GM10266 (cell line): ENCODE data around the gene BPIFB3.

Source experiments
- DNase-seq: peaks from one replicate; pipeline ENCODE4 v3.0.0; 2012; ENCODE audit errors: extremely low spot score
- TF ChIP-seq, protein P1 (sequence below): IDR thresholded peaks from 2 replicates; pipeline ENCODE4 v1.5.1; 2012; ENCODE audit warnings: mild to moderate bottlenecking, low read depth; ENCODE audit not compliant: control insufficient read depth, insufficient read depth; ENCODE audit errors: missing control alignments

BPIFB3 gene

DNA sequence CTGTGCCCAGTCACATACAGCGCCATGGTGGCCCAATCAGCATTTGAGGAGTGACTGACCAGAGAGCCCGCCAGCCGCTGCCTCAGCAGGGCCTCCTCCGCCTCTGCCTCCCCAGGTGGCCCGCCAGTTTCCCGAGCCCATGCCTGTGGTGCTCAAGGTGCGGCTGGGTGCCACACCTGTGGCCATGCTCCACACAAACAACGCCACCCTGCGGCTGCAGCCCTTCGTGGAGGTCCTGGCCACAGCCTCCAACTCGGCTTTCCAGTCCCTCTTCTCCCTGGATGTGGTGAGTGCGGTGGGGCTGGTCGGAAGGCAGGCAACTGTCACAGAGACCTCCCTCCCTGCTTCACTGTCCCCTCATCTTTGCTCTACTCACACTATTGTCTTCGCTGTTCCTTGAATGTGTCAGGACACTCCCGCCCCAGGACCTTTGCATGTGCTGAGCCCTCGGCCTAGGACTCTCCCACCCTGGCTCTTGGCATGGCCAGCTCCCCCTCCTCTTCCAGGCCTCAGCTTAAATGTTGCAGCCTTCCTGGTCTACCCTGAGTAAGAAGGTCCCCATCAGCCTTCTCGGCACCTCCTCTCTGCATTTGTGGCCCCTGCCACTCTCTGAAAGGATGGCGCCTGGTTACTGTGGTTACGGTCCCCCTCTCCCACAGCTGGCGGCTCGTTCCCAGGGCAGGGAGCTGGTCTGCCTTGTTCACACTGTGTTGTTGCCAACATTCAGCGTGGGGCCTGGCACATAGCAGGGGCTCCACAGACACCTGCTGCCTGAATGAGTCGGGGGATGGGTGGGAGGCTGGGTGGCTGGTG lies 34.0 kb upstream of the BPIFB3 start:
- no peak for DNase-seq
- TF ChIP-seq, protein P1, sequence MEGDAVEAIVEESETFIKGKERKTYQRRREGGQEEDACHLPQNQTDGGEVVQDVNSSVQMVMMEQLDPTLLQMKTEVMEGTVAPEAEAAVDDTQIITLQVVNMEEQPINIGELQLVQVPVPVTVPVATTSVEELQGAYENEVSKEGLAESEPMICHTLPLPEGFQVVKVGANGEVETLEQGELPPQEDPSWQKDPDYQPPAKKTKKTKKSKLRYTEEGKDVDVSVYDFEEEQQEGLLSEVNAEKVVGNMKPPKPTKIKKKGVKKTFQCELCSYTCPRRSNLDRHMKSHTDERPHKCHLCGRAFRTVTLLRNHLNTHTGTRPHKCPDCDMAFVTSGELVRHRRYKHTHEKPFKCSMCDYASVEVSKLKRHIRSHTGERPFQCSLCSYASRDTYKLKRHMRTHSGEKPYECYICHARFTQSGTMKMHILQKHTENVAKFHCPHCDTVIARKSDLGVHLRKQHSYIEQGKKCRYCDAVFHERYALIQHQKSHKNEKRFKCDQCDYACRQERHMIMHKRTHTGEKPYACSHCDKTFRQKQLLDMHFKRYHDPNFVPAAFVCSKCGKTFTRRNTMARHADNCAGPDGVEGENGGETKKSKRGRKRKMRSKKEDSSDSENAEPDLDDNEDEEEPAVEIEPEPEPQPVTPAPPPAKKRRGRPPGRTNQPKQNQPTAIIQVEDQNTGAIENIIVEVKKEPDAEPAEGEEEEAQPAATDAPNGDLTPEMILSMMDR: no peak

DNA sequence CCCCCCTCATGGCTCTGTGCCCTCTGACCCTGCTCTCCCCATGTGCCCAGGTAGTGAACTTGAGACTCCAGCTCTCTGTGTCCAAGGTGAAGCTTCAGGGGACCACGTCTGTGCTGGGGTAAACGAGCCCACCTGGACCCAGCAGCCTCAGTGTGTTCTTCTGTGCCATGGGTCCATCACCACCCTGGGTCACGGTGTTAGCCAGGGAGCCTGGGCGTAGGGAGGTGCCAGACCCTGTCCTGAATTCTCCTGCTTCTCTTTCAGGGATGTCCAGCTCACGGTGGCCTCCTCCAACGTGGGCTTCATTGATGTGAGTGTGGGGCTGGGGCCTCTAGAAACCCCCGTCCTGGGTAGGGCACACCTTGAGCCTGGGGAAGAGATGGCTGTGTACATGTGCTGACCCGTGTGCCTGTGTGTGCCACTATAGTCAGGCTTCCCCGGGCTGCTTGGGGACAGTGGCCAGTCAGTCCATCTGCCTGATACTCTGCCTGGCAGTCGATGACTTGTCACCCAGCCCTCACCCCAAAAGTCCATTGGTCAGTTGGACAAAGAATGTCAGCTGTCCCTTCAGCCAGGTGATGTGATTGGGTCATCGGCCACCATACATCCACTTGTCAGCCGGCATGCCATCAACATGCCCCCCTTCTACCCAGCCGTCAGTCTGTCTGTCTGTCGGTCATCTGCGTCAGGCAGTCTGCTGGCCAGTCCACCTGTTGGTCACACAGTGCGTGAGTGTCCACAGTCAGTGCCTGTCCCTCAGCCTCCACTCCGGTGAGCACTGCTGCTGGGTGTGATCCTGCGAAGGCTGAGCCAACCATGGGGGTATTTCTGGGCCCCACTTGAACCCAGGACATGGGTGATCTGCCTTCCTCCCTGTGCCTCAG lies 33.2 kb upstream of the BPIFB3 start:
- TF ChIP-seq, protein P1: no peak
- DNase-seq: no peak

DNA sequence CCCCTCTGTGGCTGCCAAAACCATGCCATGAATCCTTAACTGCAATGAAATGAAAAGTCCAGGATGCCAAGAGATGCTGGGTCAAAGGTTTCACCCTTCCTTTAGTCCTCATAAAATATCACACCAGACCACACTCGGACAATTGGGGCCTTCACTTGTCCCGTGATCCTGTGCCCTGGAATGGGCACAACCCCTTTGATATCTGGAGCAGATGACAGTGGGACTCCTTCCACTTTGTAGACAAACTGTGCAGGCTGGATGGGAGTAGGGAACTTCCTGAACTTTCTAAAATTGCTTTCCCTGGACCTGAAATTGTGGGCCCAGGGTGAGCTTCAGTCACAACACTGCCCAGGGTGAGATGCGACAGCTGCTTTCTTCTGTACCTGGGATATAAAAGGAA lies 31.8 kb upstream of the BPIFB3 start:
- TF ChIP-seq, protein P1: no peak
- DNase-seq: no peak

DNA sequence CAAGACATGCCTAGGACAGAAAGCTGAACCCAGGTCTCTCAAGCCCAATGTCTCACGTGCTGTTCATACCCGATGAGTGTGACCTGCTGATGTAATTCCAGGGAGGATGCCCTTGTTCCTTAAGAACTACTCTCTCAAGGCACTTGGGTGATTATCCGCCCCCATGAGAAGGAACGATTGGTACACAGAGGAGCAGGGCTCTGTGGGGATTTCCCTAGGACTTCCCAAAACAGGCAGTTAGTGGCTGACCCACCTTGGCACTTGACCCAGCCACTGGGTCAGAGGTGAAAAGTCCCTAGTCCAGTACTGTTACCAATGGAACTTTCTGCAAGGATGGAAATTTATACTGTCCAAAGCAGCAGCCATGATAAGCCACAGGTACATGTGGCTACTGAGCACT lies 31.4 kb upstream of the BPIFB3 start:
- TF ChIP-seq, protein P1: no peak
- DNase-seq: no peak

DNA sequence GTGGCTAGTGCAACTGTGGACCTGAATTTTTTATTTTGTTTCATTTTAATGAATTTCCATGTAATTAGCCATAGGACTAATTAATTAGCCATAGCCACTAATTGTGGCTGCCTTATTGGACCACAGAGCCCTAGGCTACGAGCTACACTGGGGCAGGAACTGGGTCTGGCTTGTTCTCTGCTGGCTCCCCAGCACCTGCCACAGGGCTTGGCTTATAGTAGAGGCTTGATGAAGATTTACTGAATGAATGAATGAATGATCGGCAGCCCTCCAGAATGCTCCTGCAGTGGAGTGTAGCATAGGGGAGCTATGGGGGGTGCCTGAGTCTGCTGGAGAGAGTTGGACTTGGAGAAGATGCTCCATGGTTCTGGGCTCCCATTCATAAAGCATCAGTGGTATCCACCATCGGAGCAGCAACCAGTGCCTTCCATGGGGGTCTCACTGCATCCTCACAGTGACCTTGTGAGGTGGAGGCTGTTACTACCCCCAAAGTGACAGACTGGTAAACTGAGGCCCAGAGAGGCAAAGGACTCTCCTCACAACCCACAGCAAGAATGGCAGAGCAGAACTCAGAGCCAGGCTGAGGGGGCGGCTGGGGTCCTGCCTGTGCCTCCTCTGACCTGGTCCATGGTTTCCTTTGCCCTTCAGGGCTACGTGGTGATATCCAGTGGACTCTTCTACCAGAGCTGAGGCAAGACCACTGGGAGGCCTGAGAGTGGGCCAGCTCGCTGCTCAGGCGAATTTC lies 30.8 kb upstream of the BPIFB3 start:
- DNase-seq: no peak
- TF ChIP-seq, protein P1: no peak

DNA sequence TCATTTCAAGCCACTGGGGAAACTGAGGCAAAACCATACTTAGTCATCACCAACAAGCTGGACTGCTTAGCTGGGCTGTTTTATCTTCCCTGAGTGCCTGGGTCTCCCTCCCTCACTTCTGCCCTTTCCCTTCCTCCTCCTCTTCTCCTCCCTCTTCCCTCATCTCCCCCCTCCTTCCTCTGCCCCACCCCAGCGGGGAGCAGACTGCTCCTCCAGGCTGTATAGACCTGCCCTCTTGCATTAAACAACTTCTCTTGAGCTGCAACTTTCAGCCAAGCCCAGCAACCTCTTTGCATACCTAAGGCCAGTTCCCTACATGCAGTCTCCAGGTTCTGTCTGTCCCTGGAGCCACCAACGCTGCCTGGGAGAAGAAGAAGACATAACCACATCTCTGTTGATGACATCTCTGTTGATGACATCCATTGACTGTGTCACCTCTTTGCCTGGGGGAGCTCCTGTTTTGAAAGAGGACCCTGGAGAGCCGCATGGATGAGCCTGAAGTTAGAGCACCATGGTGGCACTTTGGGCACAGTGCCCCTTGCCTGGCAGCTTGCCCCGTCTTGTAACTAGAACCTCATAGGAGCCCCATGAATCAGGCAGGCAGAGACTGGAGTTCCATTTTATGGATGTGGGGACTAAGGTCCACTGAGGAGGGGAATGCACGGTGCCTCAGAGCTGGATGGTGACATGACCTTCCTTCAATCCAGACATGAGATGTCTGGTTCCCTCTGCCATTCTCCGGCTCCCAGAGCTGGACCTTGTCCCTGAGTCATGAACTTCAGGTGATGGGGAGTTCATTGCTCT lies 30.1 kb upstream of the BPIFB3 start:
- no peak for DNase-seq
- TF ChIP-seq, protein P1: no peak
